ENCODE measurements around the gene NDUFAF3.

NDUFAF3 gene

DNA sequence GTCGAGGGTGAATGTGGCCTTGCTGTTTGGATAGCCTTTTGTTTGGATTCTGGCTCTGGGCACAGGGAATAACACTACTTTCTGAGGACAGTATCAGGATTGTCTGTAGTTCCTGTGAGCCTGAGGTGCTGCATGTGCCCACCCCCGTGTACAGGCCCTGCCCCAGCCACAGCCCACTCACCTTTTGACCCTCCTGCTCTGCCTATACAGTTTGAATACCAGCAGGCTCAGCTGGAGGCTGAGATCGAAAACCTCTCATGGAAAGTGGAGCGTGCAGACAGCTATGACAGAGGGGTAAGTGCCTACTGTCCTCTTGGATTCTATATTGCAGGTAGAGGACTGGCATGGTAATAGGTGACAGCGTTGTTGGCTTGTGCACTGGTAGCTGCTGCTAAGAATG lies 39.2 kb upstream of the NDUFAF3 start:
- H3K36me3 ChIP-seq, result peaks cover 21% of the 10 kb centered on the region
- H3K9me3 ChIP-seq, result no peaks in the 10 kb centered on the region

DNA sequence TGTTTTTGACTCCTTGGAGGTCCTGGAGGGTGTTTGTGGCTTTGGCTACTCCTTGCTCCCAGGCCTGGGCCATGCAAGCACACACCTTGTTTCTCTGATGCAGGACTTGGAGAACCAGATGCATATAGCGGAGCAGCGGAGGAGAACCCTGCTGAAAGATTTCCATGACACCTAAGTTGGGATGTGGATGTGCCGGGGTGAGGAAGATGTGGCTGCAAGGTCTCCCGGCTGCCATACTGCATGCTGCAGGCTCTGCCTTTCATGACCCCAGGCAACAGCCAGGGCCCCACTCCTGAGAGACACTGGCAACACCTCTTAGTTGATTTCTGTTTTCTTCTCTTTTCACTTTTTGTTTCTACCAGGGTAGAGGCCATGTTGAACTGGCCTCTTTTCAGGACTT lies 38.8 kb upstream of the NDUFAF3 start:
- H3K4me1 ChIP-seq, result no peaks in the 10 kb centered on the region
- TF ChIP-seq CTCF (IDR thresholded peaks at IDR 0.05; ENCODE audit: low read depth, low read length), result no peak
- DNase-seq, result no peak
- H3K4me3 ChIP-seq (ENCODE audit: low read depth, low read length), result no peak overlapping the region
- no peaks in the 10 kb centered on the region for H3K27me3 ChIP-seq
- no peaks in the 10 kb centered on the region for H3K9me3 ChIP-seq
- H3K36me3 ChIP-seq, result peaks cover 21% of the 10 kb centered on the region

More for the DNA sequence above, 39.2 kb upstream of the NDUFAF3 start:
- no peak for TF ChIP-seq CTCF (IDR thresholded peaks at IDR 0.05; ENCODE audit: low read depth, low read length)
- Histone ChIP-seq H3K4me1 (no peaks in the 10 kb centered on the region), H3K4me3 (ENCODE audit: low read depth, low read length) (no peak overlapping the region), H3K27me3 (no peaks in the 10 kb centered on the region)
- no peak for DNase-seq

GRCh38 chr3:48984663-48985062 lies 37.3 kb upstream of the NDUFAF3 start:
- Histone ChIP-seq H3K36me3 (peaks cover 15% of the 10 kb centered on the region), H3K4me1 (no peaks in the 10 kb centered on the region), H3K4me3 (ENCODE audit: low read depth, low read length) (no peak overlapping the region), H3K27me3 (no peaks in the 10 kb centered on the region), H3K9me3 (no peaks in the 10 kb centered on the region)
- TF ChIP-seq CTCF (IDR thresholded peaks at IDR 0.05; ENCODE audit: low read depth, low read length), result no peak
- DNase-seq, result no peak

DNA sequence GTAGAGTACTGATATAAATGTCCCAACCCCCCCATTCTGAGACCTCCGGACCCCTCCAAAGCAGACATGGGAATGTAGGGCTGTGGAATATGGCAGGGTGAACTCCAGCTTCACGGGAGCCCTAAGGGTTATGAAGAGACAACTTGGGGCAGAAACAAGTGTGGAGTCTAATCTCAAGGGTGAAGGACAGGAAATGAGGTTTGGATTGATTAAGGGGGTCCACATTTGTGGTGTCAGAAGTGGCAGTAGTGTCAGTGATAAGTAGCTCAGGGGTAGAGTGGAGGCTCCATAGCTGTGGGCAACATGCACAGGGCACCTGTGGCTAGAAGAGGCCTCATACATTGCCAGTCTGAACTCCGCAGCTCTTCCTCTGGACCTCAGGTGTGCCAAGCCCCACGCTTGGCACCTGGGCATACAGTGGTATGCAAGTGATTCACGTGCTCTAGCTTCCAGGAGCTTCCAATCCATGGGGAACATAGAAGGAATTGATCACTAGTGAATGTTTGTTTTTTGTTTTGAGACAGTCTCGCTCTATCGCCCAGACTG lies 36.0 kb upstream of the NDUFAF3 start:
- peaks cover 10% of the 10 kb centered on the region for H3K36me3 ChIP-seq
- no peak for DNase-seq
- H3K4me3 ChIP-seq (ENCODE audit: low read depth, low read length), result no peak overlapping the region
- H3K27me3 ChIP-seq, result no peaks in the 10 kb centered on the region
- no peaks in the 10 kb centered on the region for H3K4me1 ChIP-seq
- no peak for TF ChIP-seq CTCF (IDR thresholded peaks at IDR 0.05; ENCODE audit: low read depth, low read length)
- H3K9me3 ChIP-seq, result no peaks in the 10 kb centered on the region

DNA sequence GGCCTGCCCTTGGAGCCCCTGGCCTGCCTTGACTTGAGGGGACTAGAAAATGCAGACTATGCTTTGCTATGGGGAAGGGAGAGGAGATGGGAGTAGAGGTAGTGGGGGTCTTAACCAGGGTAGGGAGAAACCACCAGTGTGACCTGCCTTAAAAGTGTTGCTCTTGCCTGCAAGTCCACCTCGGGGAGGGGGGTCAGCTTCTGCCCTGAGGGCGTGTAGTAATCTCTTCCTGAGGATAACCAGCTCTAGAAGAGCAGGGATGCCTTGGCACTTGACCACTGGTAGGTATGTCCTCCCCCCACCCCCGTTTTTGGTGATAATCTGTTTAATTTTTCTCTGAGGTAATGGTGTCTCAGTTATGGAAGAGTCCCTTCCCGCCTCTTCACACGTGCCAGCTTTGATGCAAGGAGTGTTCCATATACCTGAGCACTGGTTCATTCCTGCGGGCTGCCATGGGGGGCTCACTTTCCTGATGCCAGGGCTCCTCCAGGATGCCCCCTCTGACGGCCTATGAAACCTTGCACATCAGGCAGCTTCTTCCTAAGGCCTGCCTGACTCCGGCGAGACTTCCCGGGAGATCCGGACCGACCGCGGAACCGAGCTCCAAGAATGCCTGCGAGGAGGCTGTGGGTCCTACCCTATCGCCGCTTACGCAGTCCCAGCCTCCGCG lies 32.7 kb upstream of the NDUFAF3 start:
- no peak for TF ChIP-seq CTCF (IDR thresholded peaks at IDR 0.05; ENCODE audit: low read depth, low read length)
- Histone ChIP-seq H3K4me1 (no peaks in the 10 kb centered on the region), H3K36me3 (peaks cover 3% of the 10 kb centered on the region; the same call in 1 of the 2 replicates), H3K27me3 (no peaks in the 10 kb centered on the region), H3K9me3 (no peaks in the 10 kb centered on the region), H3K4me3 (ENCODE audit: low read depth, low read length) (peak overlapping the region; percentile 71)
- DNase-seq, result peak; percentile 12

All from BE2C (cell line).